Coronary artery (tissue), 2 donors: ENCODE results near the gene ZNF778.

ENCODE experiments used
- DNase-seq: peaks from one replicate; pipeline ENCODE4 v3.0.0-alpha.2; 2017; ENCODE audit warnings: low spot score
- H3K27ac ChIP-seq, 2 donors: fragments of 200-600 bp; sonication (generic); one replicate each; pipeline ENCODE4 v1.5.1; 2016 to 2019
- H3K4me3 ChIP-seq: fragments of 200-600 bp; sonication (generic); 2 replicates; pipeline ENCODE4 v1.5.1; 2016; ENCODE audit warnings: mild to moderate bottlenecking, moderate library complexity
- CTCF ChIP-seq: fragments of 200-600 bp; sonication (generic); IDR thresholded peaks from one replicate; pipeline ENCODE4 v1.5.1; 2019; ENCODE audit warnings: antibody characterized with exemption

The ZNF778 gene

GRCh38 chr16:89176717-89177116 lies 40.8 kb upstream of the ZNF778 start:
- Histone ChIP-seq H3K4me3 (no peak overlapping the region), H3K27ac (no peak overlapping the region)
- TF ChIP-seq CTCF, result no peak

GRCh38 chr16:89177501-89177900 lies 40.0 kb upstream of the ZNF778 start:
- H3K27ac ChIP-seq, result no peak overlapping the region
- H3K4me3 ChIP-seq, result no peak overlapping the region
- no peak for TF ChIP-seq CTCF
- no peak for DNase-seq

More at GRCh38 chr16:89176717-89177116, 40.8 kb upstream of the ZNF778 start:
- DNase-seq, result no peak

- no peak for TF ChIP-seq CTCF
- no peak for DNase-seq
- Histone ChIP-seq H3K27ac (no peak overlapping the region), H3K4me3 (no peak overlapping the region)
Observed at GRCh38 chr16:89178453-89179147, 38.9 kb upstream of the ZNF778 start.

- no peak overlapping the region for H3K27ac ChIP-seq
- no peak for DNase-seq
- TF ChIP-seq CTCF, result no peak
- H3K4me3 ChIP-seq, result no peak overlapping the region
Observed at GRCh38 chr16:89179148-89179484, 38.4 kb upstream of the ZNF778 start.

GRCh38 chr16:89179656-89180315 lies 37.7 kb upstream of the ZNF778 start:
- no peak overlapping the region for H3K27ac ChIP-seq
- no peak for TF ChIP-seq CTCF
- no peak overlapping the region for H3K4me3 ChIP-seq
- no peak for DNase-seq

- Histone ChIP-seq H3K4me3 (no peak overlapping the region), H3K27ac (no peak overlapping the region)
- no peak for TF ChIP-seq CTCF
- DNase-seq, result no peak
Observed at GRCh38 chr16:89183463-89183862, 34.0 kb upstream of the ZNF778 start.
